Tibial nerve (tissue), 4 donors: ENCODE data around the gene TMEM258. TPM values are rescaled to one million over a fixed set of nuclear protein-coding genes. Genes with fewer than 3 reads are reported as not detected.

Source experiments
- DNase-seq, 2 donors: peaks; one replicate each; pipeline ENCODE4 v3.0.0-alpha.2; 2019; ENCODE audit warnings: low spot score in 2 of 2
- H3K27ac ChIP-seq, 4 donors: fragments of 200-600 bp; sonication (generic) in 3 of 4; one replicate each; pipeline ENCODE4 v1.5.1; 2017 to 2019; ENCODE audit warnings: mild to moderate bottlenecking in 1 of 4
- H3K27me3 ChIP-seq, 2 donors: fragments of 200-600 bp; sonication (generic) in 1 of 2; one replicate each; pipeline versions ENCODE4 v1.5.1 to v1.6.0; 2017 to 2019
- H3K36me3 ChIP-seq, 3 donors: fragments of 200-600 bp; sonication (generic); one replicate each; pipeline ENCODE4 v1.5.1; 2018 to 2019
- H3K4me1 ChIP-seq, 4 donors: fragments of 200-600 bp; sonication (generic) in 3 of 4; one replicate each; pipeline ENCODE4 v1.5.1; 2017 to 2019
- H3K4me3 ChIP-seq, 4 donors: fragments of 200-600 bp; sonication (generic) in 3 of 4; one replicate each; pipeline ENCODE4 v1.5.1; 2017 to 2019; ENCODE audit warnings: mild to moderate bottlenecking in 1 of 4, moderate library complexity in 1 of 4
- H3K9me3 ChIP-seq, 4 donors: fragments of 200-600 bp; sonication (generic) in 3 of 4; one replicate each; pipeline ENCODE4 v1.5.1; 2017 to 2019
- CTCF ChIP-seq, 5 experiments: fragments of 200-600 bp in 3 of 5; fragments of 450-650 bp in 2 of 5; sonication (generic) in 3 of 5; IDR thresholded peaks; one replicate each; pipeline ENCODE4 v1.5.1; 2016 to 2019; ENCODE audit warnings: antibody characterized with exemption in 5 of 5, mild to moderate bottlenecking in 3 of 5, moderate library complexity in 2 of 5
- EP300 ChIP-seq, 2 donors: sonication (generic); formaldehyde crosslinking; IDR thresholded peaks; one replicate each; pipeline ENCODE4 v1.6.1; 2017; ENCODE audit warnings: antibody characterized with exemption in 2 of 2, mild to moderate bottlenecking in 1 of 2
- POLR2A ChIP-seq, 2 donors: fragments of 450-650 bp; IDR thresholded peaks; one replicate each; pipeline ENCODE4 v1.6.1; 2017; ENCODE audit warnings: antibody characterized with exemption in 2 of 2, mild to moderate bottlenecking in 2 of 2, moderate library complexity in 2 of 2
- WGBS, 2 donors: methylation state at CpG; one replicate each; pipeline ENCODE4 v1.1.5; 2018; 5-methylcytosine and 5-hydroxymethylcytosine counted together
- total RNA-seq, 4 donors: library from RNA; depleted of rRNA; stranded (reverse); fragments of >200 nt; gene quantifications; one replicate each; pipeline ENCODE4 v1.1.0, GENCODE V29; 2016

TMEM258 gene
- total RNA-seq, 4 donors from 2014 or later, result 21.9 to 56.7 (median 45.2) TPM

GRCh38 chr11:61769169-61769920, 23.1 kb downstream of the TMEM258 start:
- Histone ChIP-seq H3K4me1 (peaks cover 0 to 13% (median 0%) of the 10 kb centered on the region in 4 donors), H3K27ac (no peak overlapping the region), H3K36me3 (no peaks in the 10 kb centered on the region), H3K4me3 (no peak overlapping the region), H3K9me3 (no peaks in the 10 kb centered on the region), H3K27me3 (no peaks in the 10 kb centered on the region)
- WGBS, 2 donors, result 70 to 73% methylated on average over 17 to 27 of the region's 33 CpGs
- TF ChIP-seq EP300 (IDR thresholded peaks at IDR 0.05) (no peak), POLR2A (IDR thresholded peaks at IDR 0.05) (no peak), CTCF (IDR thresholded peaks at IDR 0.05) (no peak)
- DNase-seq, result no peak

- H3K27ac ChIP-seq, result no peak overlapping the region
- TF ChIP-seq EP300 (IDR thresholded peaks at IDR 0.05) (no peak), POLR2A (IDR thresholded peaks at IDR 0.05) (no peak), CTCF (IDR thresholded peaks at IDR 0.05) (no peak)
- 79% methylated on average over 10 to 11 of the region's 11 CpGs for WGBS, 2 donors
Observed at GRCh38 chr11:61768376-61769076, 23.9 kb downstream of the TMEM258 start.

GRCh38 chr11:61766353-61766841, 26.0 kb downstream of the TMEM258 start:
- Histone ChIP-seq H3K36me3 (no peaks in the 10 kb centered on the region), H3K27me3 (no peaks in the 10 kb centered on the region), H3K27ac (no peak overlapping the region), H3K9me3 (no peaks in the 10 kb centered on the region), H3K4me3 (no peak overlapping the region), H3K4me1 (peaks cover 0 to 14% (median 0%) of the 10 kb centered on the region in 4 donors)
- 80 to 81% methylated on average over 13 of the region's 13 CpGs for WGBS, 2 donors
- DNase-seq, result no peak
- no peak for TF ChIP-seq EP300 (IDR thresholded peaks at IDR 0.05)
- no peak for TF ChIP-seq POLR2A (IDR thresholded peaks at IDR 0.05)
- no peak for TF ChIP-seq CTCF (IDR thresholded peaks at IDR 0.05)

More at GRCh38 chr11:61768376-61769076, 23.9 kb downstream of the TMEM258 start:
- no peaks in the 10 kb centered on the region for H3K9me3 ChIP-seq
- H3K36me3 ChIP-seq, result no peaks in the 10 kb centered on the region
- peaks cover 0 to 14% (median 0%) of the 10 kb centered on the region in 4 donors for H3K4me1 ChIP-seq
- H3K4me3 ChIP-seq, result no peak overlapping the region
- DNase-seq, result no peak
- no peaks in the 10 kb centered on the region for H3K27me3 ChIP-seq

- H3K4me1 ChIP-seq, result peaks cover 0 to 14% (median 0%) of the 10 kb centered on the region in 4 donors
- no peaks in the 10 kb centered on the region for H3K27me3 ChIP-seq
- no peak overlapping the region for H3K4me3 ChIP-seq
- 78 to 80% methylated on average over 15 to 19 of the region's 26 CpGs for WGBS, 2 donors
- H3K9me3 ChIP-seq, result no peaks in the 10 kb centered on the region
- H3K27ac ChIP-seq, result no peak overlapping the region
- H3K36me3 ChIP-seq, result no peaks in the 10 kb centered on the region
- no peak for DNase-seq
- no peak for TF ChIP-seq POLR2A (IDR thresholded peaks at IDR 0.05)
- TF ChIP-seq CTCF (IDR thresholded peaks at IDR 0.05), result no peak
- TF ChIP-seq EP300 (IDR thresholded peaks at IDR 0.05), result no peak
Observed at GRCh38 chr11:61765550-61766253, 26.7 kb downstream of the TMEM258 start.
